Femur (tissue), 1 donor: ENCODE results near the gene TEKT2.

Experiments used
- DNase-seq: peaks from one replicate; pipeline ENCODE4 v3.0.0-alpha.2; 2017

Gene TEKT2, protein sequence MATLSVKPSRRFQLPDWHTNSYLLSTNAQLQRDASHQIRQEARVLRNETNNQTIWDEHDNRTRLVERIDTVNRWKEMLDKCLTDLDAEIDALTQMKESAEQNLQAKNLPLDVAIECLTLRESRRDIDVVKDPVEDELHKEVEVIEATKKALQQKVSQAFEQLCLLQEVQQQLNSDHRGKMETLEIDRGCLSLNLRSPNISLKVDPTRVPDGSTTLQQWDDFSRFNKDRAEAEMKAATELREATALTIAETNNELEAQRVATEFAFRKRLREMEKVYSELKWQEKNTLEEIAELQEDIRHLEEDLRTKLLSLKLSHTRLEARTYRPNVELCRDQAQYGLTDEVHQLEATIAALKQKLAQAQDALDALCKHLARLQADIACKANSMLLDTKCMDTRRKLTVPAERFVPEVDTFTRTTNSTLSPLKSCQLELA

GRCh38 chr1:36083635-36084496, at the start of gene TEKT2:
Gene TEKT2, plus strand, starts transcription at chr1:36084094. Its CDS starts 828 bp downstream, at chr1:36084922.
- peak; percentile 84 for DNase-seq

DNA sequence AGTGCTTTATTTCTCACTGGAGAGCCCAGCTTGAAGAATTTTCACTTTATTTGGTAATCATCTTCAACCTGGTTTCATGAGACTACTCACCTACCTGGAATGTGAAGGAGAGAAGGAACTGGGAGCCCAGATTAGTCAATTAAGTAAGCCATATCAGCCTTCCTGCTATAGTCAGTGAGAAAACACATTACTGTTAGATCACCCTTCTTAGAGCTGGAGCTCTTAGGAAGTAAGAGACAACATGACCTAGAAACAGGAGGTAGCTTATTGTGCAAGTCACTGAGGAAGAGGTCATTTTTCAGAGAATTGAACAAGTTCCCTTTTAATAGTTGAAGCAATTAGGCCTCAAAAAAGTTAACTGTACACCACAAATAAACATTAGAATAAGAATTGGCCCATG, 49.2 kb upstream of the TEKT2 start:
- no peak for DNase-seq

DNA sequence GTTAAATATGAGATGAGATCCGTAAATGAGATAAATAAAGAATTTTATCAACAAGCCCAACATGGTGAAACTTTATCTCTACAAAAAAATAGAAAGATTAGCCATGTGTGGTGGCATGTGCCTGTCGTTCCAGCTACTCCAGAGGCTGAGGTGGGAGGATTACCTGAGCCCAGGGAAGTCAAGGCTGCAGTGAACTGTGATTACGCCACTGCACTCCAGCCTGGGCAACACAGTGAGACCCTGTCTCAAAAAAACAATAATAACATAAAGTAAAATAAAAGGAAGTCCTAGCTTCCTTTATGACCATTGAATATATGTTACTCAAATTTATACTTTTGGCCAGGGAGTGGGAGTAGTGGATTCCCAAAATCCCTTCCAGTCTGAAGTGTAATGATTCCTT, 48.7 kb upstream of the TEKT2 start:
- DNase-seq, result no peak

DNA sequence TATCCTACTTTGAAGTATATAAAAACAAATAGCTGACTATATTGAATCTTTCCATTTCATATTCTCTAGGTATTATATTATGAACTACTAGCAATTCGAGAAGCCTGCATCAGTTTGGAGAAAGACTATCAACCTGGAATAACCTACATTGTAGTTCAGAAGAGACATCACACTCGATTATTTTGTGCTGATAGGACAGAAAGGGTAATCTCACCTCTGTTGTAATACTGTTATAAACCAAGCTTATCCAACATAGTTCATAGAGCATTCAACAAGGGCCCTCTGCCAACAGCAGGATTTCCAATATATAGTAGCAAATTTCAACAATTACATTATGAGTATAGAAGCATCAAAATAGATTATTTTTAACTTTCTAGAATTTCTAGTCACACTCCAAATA, 43.7 kb upstream of the TEKT2 start:
- DNase-seq, result no peak

GRCh38 chr1:36051821-36052220, 32.1 kb upstream of the TEKT2 start:
- no peak for DNase-seq

GRCh38 chr1:36053978-36054377, 29.9 kb upstream of the TEKT2 start:
- DNase-seq, result no peak

GRCh38 chr1:36055706-36056105, 28.2 kb upstream of the TEKT2 start:
- DNase-seq, result no peak

- no peak for DNase-seq
Observed at GRCh38 chr1:36062315-36062714, 21.6 kb upstream of the TEKT2 start.

GRCh38 chr1:36067871-36068270, 16.0 kb upstream of the TEKT2 start:
- no peak for DNase-seq

GRCh38 chr1:36068866-36069265, 15.0 kb upstream of the TEKT2 start:
- no peak for DNase-seq

DNA sequence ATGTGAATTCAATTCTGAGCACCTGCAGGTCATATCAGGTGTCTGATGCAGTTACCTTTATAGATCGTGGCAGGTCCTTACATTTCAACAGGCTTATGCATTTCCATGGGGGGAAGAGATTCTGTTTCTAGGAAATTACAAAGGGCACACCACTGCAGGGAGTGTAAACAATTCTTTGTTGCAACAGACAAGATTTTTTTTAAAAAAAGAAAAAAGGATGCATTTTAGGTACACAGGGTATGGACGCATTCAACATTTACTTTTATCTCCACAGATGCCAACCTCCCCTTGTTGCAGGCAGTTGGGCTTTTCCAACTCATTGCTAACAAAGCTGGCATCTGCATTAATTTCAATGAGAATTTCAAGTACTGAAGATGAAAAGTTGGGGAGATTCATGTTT, 13.5 kb upstream of the TEKT2 start:
- no peak for DNase-seq

DNA sequence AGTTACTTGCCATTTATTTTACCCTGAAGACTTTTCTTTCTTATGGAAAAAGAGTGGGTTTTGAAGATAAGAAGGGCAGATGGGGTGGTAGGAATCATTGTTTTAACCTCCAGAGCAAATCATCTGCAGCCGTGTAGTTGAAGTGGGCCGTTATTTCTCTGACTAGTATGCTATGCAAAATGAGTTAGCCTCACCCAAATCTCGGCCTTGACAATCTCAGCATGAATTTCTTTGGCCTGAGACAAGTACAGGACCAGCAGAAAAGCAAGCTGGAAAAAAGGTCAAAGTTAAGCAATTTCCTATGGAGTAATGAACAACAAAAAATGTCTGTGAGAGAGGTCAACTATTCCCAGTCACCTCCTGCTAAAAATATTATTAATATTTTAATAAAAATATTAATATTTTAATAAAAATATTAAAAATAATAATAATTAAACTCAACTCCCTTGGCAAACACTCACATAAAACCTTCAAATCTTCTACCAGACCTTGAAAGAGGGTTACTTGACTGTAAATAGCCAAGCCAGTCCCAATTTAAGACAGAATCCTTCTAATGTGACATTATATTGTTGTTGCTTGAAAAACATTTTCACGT, 6.8 kb upstream of the TEKT2 start:
- no peak for DNase-seq

GRCh38 chr1:36080236-36080635, 3.7 kb upstream of the TEKT2 start:
- no peak for DNase-seq

DNA sequence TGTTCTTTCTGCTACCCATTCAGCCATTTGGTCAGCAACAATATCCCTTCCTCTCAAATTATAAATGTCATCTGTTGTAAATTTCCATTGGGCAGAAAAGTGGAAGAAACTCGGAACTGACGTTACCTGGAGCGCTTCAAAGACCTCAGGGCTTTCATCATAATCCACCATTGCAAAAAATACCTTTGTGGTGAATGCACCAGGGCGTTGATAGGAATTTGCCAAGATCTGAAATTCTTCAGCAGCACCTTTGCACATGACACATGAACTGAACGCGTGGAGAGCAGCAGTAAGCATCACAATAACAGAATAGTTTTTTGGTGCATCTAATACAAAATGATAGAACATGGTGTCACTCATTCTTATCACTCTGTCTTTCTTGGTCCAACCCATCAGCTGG, 3.1 kb upstream of the TEKT2 start:
- no peak for DNase-seq

GRCh38 chr1:36081926-36082485, 1.9 kb upstream of the TEKT2 start:
- DNase-seq, result no peak

DNA sequence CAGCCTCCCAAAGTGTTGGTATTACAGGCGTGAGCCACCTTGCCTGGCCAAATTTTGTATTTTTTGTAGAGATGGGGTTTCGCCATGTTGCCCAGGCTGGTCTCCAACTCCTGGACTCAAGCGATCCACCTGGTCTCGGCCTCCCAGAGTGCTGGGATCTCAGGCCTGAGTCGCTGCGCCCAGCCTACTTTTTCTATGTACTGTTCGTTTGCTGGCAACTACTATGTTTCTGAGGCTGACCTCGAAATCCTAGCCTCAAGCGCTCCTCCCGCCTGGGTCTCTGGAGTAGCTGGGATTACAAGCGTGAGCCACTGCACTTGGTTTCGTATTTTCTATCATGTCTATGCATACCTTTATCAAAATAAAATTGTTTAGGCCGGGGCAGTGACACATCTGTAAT, 675 bp upstream of the TEKT2 start:
- DNase-seq, result no peak

DNA sequence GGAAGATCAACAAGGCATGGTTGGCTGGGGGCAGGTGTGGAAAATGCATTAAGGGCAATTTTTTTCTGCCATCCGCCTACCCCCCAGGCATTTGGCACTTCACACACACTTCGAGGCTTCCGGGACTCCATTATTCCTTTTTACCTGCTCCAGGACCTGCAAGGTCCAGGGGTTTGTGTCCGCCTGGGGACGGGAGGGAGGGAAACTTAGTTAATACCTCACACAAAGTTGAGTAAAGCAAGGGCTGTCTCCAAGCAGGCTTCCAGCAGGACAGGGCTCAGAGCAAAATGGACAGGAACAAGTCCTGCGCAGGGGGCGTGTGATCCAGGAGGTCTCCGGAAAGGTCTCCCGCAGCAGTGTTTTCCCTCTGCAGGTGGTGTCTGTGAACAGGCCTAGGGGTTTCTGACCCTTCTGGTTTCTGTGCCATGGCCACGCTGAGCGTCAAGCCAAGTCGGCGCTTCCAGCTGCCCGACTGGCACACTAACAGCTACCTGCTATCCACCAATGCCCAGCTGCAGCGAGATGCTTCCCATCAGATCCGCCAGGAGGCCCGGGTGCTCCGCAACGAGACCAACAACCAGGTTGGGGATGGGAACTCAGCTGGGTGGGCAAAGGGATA, 712 bp downstream of the TEKT2 start:
- peak; percentile 17 for DNase-seq

DNA sequence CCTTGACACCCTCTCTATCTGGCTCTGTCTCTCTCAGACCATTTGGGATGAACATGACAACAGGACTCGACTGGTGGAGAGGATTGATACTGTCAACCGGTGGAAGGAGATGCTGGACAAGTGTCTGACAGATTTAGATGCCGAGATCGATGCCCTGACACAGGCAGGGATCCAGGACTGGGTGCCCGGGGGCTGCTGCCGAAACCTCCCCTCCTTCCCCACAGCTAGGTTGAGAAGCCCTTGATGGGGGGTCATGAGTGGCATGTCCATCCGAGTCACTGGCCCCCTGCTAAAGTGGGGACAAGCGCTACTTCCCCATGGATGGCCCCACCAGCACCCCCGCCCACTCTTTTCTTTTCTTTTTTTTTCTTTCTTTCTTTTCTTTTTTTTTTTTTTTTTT, 1.2 kb downstream of the TEKT2 start:
- DNase-seq, result no peak

DNA sequence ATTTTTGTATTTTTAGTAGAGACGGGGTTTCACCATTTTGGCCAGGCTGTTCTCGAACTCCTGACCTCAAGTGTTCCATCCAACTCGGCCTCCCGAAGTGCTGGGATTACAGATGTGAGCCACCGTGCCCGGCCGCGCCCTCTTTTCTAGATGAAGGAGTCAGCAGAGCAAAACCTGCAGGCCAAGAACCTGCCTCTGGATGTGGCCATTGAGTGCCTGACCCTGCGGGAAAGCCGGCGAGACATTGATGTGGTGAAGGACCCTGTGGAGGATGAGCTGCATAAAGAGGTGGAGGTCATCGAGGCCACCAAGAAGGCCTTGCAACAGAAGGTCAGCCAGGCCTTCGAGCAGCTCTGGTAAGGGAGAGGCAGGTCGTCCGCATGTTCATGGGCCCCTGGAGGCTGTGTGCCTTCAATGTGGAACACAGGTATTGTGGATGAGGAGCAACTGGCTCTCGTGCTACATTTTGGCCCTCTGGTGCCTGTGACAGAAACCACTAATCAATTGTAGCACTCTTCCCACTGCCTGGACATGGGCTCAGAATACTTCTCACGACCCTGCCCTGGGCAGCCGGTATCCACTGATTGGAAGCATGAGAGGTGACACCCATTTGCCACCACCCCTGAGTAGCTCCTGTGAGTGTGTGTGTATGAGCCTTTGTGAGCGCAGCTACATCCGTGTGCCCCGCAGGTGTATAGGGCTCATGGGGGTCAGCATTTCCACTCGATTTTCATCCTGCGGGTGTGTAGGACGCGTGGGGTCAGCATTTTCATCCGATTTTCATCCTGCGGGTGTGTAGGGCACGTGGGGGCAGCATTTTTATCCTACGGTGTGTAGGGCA, 2.0 kb downstream of the TEKT2 start:
- no peak for DNase-seq

GRCh38 chr1:36086529-36087232, 2.8 kb downstream of the TEKT2 start:
- no peak for DNase-seq
